HEK293T (cell line): Measurements from ENCODE around the gene COL23A1.

Experiments
- ARNT ChIP-seq: fragments of 450-650 bp; IDR thresholded peaks from 2 replicates; pipeline ENCODE4 v1.6.1; 2017; ENCODE audit warnings: mild to moderate bottlenecking
- BHLHE40 ChIP-seq: fragments of 450-650 bp; IDR thresholded peaks from 2 replicates; pipeline ENCODE4 v1.6.1; 2016; ENCODE audit warnings: mild to moderate bottlenecking, moderate library complexity, borderline replicate concordance
- ELF4 ChIP-seq: fragments of 450-650 bp; IDR thresholded peaks from 2 replicates; pipeline ENCODE4 v1.6.1; 2017; ENCODE audit warnings: antibody characterized with exemption
- FOXK2 ChIP-seq: fragments of 450-650 bp; IDR thresholded peaks from 2 replicates; pipeline ENCODE4 v1.6.1; 2016; ENCODE audit warnings: mild to moderate bottlenecking
- FOXM1 ChIP-seq: fragments of 450-650 bp; IDR thresholded peaks from 2 replicates; pipeline ENCODE4 v1.6.1; 2017; ENCODE audit warnings: mild to moderate bottlenecking, borderline replicate concordance
- NFRKB ChIP-seq: fragments of 450-650 bp; IDR thresholded peaks from 2 replicates; pipeline ENCODE4 v1.6.1; 2016; ENCODE audit warnings: mild to moderate bottlenecking, moderate library complexity
- SUZ12 ChIP-seq: fragments of 450-650 bp; IDR thresholded peaks from 2 replicates; pipeline ENCODE4 v1.6.1; 2016; ENCODE audit warnings: mild to moderate bottlenecking
- TARDBP ChIP-seq: fragments of 450-650 bp; IDR thresholded peaks from 2 replicates; pipeline ENCODE4 v1.6.1; 2016
- ZNF384 ChIP-seq: fragments of 450-650 bp; IDR thresholded peaks from 2 replicates; pipeline ENCODE4 v1.6.1; 2016
- TF ChIP-seq, protein P1 (sequence below): fragments of 450-650 bp; IDR thresholded peaks from 2 replicates; pipeline ENCODE4 v1.6.1; 2016

DNA sequence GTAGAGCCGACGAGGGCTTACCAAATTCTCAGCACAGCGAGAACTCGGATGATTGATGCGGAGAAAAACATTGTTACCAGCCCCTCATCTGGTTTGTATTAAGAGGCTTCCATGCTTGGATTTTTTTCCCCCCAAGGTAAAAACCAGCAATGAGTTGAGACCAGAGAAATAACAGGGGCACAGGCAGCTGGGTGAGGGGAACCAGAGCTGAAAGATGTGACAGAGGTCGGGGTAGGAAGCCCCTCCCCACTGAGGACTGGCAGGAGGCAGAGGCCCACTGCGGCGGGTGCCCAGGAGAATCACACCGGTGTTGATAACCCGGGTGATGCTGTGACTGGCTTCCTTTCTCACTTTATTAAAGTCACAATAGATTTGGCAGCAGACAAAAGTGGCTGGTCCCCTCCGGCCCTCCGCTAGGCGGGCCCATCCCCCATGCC lies 241.1 kb downstream of the COL23A1 start:
- TF ChIP-seq TARDBP (no peak), ZNF384 (no peak), FOXM1 (no peak), NFRKB (no peak), SUZ12 (no peak), ARNT (no peak), ELF4 (no peak), BHLHE40 (no peak), FOXK2 (no peak)
- TF ChIP-seq, protein P1, sequence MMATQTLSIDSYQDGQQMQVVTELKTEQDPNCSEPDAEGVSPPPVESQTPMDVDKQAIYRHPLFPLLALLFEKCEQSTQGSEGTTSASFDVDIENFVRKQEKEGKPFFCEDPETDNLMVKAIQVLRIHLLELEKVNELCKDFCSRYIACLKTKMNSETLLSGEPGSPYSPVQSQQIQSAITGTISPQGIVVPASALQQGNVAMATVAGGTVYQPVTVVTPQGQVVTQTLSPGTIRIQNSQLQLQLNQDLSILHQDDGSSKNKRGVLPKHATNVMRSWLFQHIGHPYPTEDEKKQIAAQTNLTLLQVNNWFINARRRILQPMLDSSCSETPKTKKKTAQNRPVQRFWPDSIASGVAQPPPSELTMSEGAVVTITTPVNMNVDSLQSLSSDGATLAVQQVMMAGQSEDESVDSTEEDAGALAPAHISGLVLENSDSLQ, result no peak
